Activated naive CD8-positive, alpha-beta T cell treated with anti-CD3 and anti-CD28 coated beads, Interleukin-2, amount 10 ng/mL, durations not matched to agents 7 days and 5 days (primary cell): ENCODE results near the gene GSTT2. TPM values are rescaled to one million over a fixed set of nuclear protein-coding genes. Genes with fewer than 3 reads are reported as not detected.
A peak's percentile ranks its signal among the peaks of the same experiment; 100 is the strongest.

ENCODE experiments used
- ATAC-seq: fragments of 150-1000 bp; cut with Tn5 transposase; one replicate; pipeline ENCODE4 v1.10.0; 2021; ENCODE audit warnings: low read depth, moderate library complexity
- POLR2A ChIA-PET: fragments of 350-600 bp; sonication (Branson Sonifier 250); formaldehyde crosslinking; loops from one replicate; lab custom pipeline; 2021; ENCODE audit warnings: antibody characterized with exemption; lab: Charles Lee
- DNase-seq: peaks from one replicate; pipeline ENCODE4 v3.0.0; 2021
- H3K27ac Mint-ChIP-seq: one replicate; pipeline ENCODE4 v1.8.0; 2022; ENCODE audit warnings: mild to moderate bottlenecking, mixed read lengths
- H3K27me3 Mint-ChIP-seq: one replicate; pipeline ENCODE4 v1.8.0; 2022; ENCODE audit warnings: mild to moderate bottlenecking, moderate library complexity, mixed read lengths
- H3K36me3 Mint-ChIP-seq: one replicate; pipeline ENCODE4 v1.8.0; 2021; ENCODE audit warnings: mild to moderate bottlenecking, mixed read lengths
- H3K4me1 Mint-ChIP-seq: one replicate; pipeline ENCODE4 v1.8.0; 2021; ENCODE audit warnings: mixed read lengths
- H3K4me3 Mint-ChIP-seq: one replicate; pipeline ENCODE4 v1.8.0; 2022; ENCODE audit warnings: mild to moderate bottlenecking, moderate library complexity, mixed read lengths
- H3K9me3 Mint-ChIP-seq: one replicate; pipeline ENCODE4 v1.8.0; 2021; ENCODE audit warnings: mixed read lengths
- total RNA-seq, 2 experiments: library from RNA; stranded (reverse); gene quantifications; one replicate each; pipeline ENCODE4 v1.2.3, GENCODE V29; 2021

Gene GSTT2
- total RNA-seq, 2 experiments from 2014 or later: not detected

DNA sequence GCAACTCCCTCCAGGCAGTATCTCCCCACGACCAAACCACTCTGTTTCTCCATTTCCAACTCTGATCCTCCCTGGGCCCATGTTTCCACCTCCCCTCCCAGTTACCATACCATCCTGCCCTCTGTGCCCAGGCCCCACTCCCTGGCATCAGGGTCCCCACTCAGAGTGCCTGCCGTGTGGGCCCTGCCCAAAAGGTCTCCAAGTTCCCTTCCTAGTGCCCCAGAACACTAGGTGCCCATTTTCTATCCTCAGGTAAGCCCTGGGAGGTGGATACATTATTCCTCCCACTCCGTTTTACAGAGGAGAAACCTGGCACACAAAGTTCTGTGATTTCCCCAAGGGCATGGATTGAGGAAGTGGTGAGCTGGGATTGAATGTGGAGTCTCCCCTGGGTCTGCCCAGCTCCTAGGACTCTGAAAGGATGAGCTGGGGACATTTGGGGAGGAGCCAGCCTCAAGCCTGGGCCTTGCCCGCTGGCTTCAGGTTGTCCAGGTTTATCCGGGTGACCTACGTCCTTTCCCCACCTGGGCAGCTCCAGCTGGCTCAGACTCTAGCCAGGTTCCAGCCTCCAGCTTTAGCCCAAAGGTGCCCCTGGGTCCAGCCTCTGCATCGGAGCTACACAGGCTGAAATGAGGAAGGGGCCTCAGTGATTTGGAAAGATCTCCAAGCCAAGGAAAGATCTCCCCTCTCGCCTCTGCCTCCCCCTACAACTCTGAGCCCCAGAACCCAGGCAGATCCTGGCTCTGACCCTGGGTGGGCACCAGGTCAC is 27.5 kb downstream of the GSTT2 start:
- no peak overlapping the region for H3K4me3 Mint-ChIP-seq
- no peak for DNase-seq
- POLR2A ChIA-PET: interaction anchor here (5.7 kb wide), 1 partner anchor 149 kb away, joined by 36 read pairs; no protein-coding TSS in a partner anchor

GRCh38 chr22:24008022-24008283 is 28.0 kb downstream of the GSTT2 start:
- Mint-ChIP-seq H3K36me3 (peaks cover 2% of the 10 kb centered on the region), H3K4me1 (peaks cover 19% of the 10 kb centered on the region), H3K27ac (no peak overlapping the region), H3K4me3 (no peak overlapping the region), H3K27me3 (no peaks in the 10 kb centered on the region), H3K9me3 (peaks cover 3% of the 10 kb centered on the region)
- POLR2A ChIA-PET: interaction anchor here (5.7 kb wide), 1 partner anchor 149 kb away, joined by 36 read pairs; no protein-coding TSS in a partner anchor
- ATAC-seq (no peak), DNase-seq (no peak)

More for the DNA sequence above, 27.5 kb downstream of the GSTT2 start:
- Mint-ChIP-seq H3K27me3 (no peaks in the 10 kb centered on the region), H3K27ac (peak overlapping the region; percentile 3), H3K4me1 (peaks cover 18% of the 10 kb centered on the region), H3K36me3 (peaks cover 2% of the 10 kb centered on the region), H3K9me3 (peaks cover 3% of the 10 kb centered on the region)
- ATAC-seq: no peak

GRCh38 chr22:24008381-24009226 is 28.7 kb downstream of the GSTT2 start:
- Mint-ChIP-seq H3K27me3 (no peaks in the 10 kb centered on the region), H3K4me1 (peaks cover 22% of the 10 kb centered on the region), H3K27ac (no peak overlapping the region), H3K4me3 (no peak overlapping the region), H3K9me3 (peaks cover 3% of the 10 kb centered on the region), H3K36me3 (peaks cover 3% of the 10 kb centered on the region)
- DNase-seq (no peak), ATAC-seq (no peak)
- POLR2A ChIA-PET: interaction anchor here (5.7 kb wide), 1 partner anchor 148 kb away, joined by 36 read pairs; no protein-coding TSS in a partner anchor

GRCh38 chr22:24009227-24010017 is 29.5 kb downstream of the GSTT2 start:
- no peak overlapping the region for H3K4me3 Mint-ChIP-seq

GRCh38 chr22:24010018-24010391 is 30.1 kb downstream of the GSTT2 start:
- Mint-ChIP-seq H3K36me3 (peaks cover 9% of the 10 kb centered on the region), H3K27me3 (no peaks in the 10 kb centered on the region), H3K4me1 (peaks cover 30% of the 10 kb centered on the region), H3K4me3 (peak overlapping the region; percentile 43), H3K27ac (peak overlapping the region; percentile 66), H3K9me3 (peaks cover 3% of the 10 kb centered on the region)
- POLR2A ChIA-PET: interaction anchor here (1.4 to 5.7 kb wide), 3 partner anchors 8 to 147 kb away, joined by 4 to 36 read pairs (median 4); no protein-coding TSS in a partner anchor
- DNase-seq: no peak
- no peak for ATAC-seq

More at GRCh38 chr22:24009227-24010017, 29.5 kb downstream of the GSTT2 start:
- peaks cover 26% of the 10 kb centered on the region for H3K4me1 Mint-ChIP-seq
- H3K27me3 Mint-ChIP-seq: no peaks in the 10 kb centered on the region
- H3K27ac Mint-ChIP-seq: peak overlapping the region; percentile 66
- ATAC-seq (no peak), DNase-seq (no peak)
- POLR2A ChIA-PET: interaction anchor here (5.7 kb wide), 1 partner anchor 147 kb away, joined by 36 read pairs; no protein-coding TSS in a partner anchor
- peaks cover 6% of the 10 kb centered on the region for H3K36me3 Mint-ChIP-seq
- H3K9me3 Mint-ChIP-seq: peaks cover 3% of the 10 kb centered on the region

GRCh38 chr22:24011735-24012068 is 31.8 kb downstream of the GSTT2 start:
- POLR2A ChIA-PET: interaction anchor here (0.9 to 5.7 kb wide), 5 partner anchors 24 to 413 kb away, joined by 3 to 36 read pairs (median 4); partner anchors contain the start of gene MIF
- peaks cover 31% of the 10 kb centered on the region for H3K4me1 Mint-ChIP-seq

GRCh38 chr22:24016156-24016555 is 36.2 kb downstream of the GSTT2 start:
- Mint-ChIP-seq H3K27ac (no peak overlapping the region), H3K9me3 (no peaks in the 10 kb centered on the region), H3K27me3 (no peaks in the 10 kb centered on the region), H3K4me3 (no peak overlapping the region), H3K4me1 (peaks cover 28% of the 10 kb centered on the region), H3K36me3 (peaks cover 25% of the 10 kb centered on the region)
- POLR2A ChIA-PET: interaction anchor here (0.7 kb wide), 2 partner anchors 51 to 88 kb away, joined by 3 to 7 read pairs; no protein-coding TSS in a partner anchor
- DNase-seq (no peak), ATAC-seq (no peak)

More at GRCh38 chr22:24011735-24012068, 31.8 kb downstream of the GSTT2 start:
- Mint-ChIP-seq H3K9me3 (peaks cover 3% of the 10 kb centered on the region), H3K4me3 (peak overlapping the region; percentile 98), H3K27ac (peak overlapping the region; percentile 94), H3K36me3 (peaks cover 17% of the 10 kb centered on the region), H3K27me3 (no peaks in the 10 kb centered on the region)
- no peak for DNase-seq
- ATAC-seq: no peak

- peaks cover 44% of the 10 kb centered on the region for H3K36me3 Mint-ChIP-seq
- H3K27ac Mint-ChIP-seq: no peak overlapping the region
- no peak overlapping the region for H3K4me3 Mint-ChIP-seq
- POLR2A ChIA-PET: no interaction called here
- ATAC-seq (no peak), DNase-seq (no peak)
- peaks cover 20% of the 10 kb centered on the region for H3K4me1 Mint-ChIP-seq
- peaks cover 2% of the 10 kb centered on the region for H3K9me3 Mint-ChIP-seq
- no peaks in the 10 kb centered on the region for H3K27me3 Mint-ChIP-seq
Measured at GRCh38 chr22:24021304-24021703, 41.4 kb downstream of the GSTT2 start.

GRCh38 chr22:24023204-24023789 is 43.4 kb downstream of the GSTT2 start:
- POLR2A ChIA-PET: no interaction called here
- no peak for DNase-seq
- ATAC-seq: no peak
- peaks cover 39% of the 10 kb centered on the region for H3K36me3 Mint-ChIP-seq
- H3K4me3 Mint-ChIP-seq: no peak overlapping the region
- peaks cover 2% of the 10 kb centered on the region for H3K9me3 Mint-ChIP-seq
- no peaks in the 10 kb centered on the region for H3K27me3 Mint-ChIP-seq
- peaks cover 22% of the 10 kb centered on the region for H3K4me1 Mint-ChIP-seq
- H3K27ac Mint-ChIP-seq: no peak overlapping the region

GRCh38 chr22:24024354-24024753 is 44.4 kb downstream of the GSTT2 start:
- H3K4me3 Mint-ChIP-seq: no peak overlapping the region
- DNase-seq: no peak
- H3K27me3 Mint-ChIP-seq: no peaks in the 10 kb centered on the region
- H3K27ac Mint-ChIP-seq: no peak overlapping the region
- POLR2A ChIA-PET: no interaction called here
- peaks cover 22% of the 10 kb centered on the region for H3K4me1 Mint-ChIP-seq
- H3K36me3 Mint-ChIP-seq: peaks cover 35% of the 10 kb centered on the region
- ATAC-seq: no peak
- H3K9me3 Mint-ChIP-seq: peaks cover 2% of the 10 kb centered on the region

- peaks cover 22% of the 10 kb centered on the region for H3K4me1 Mint-ChIP-seq
- ATAC-seq (no peak), DNase-seq (no peak)
- H3K27me3 Mint-ChIP-seq: no peaks in the 10 kb centered on the region
- H3K27ac Mint-ChIP-seq: no peak overlapping the region
- peaks cover 2% of the 10 kb centered on the region for H3K9me3 Mint-ChIP-seq
- no peak overlapping the region for H3K4me3 Mint-ChIP-seq
- POLR2A ChIA-PET: no interaction called here
- H3K36me3 Mint-ChIP-seq: peaks cover 35% of the 10 kb centered on the region
Measured at GRCh38 chr22:24025475-24025874, 45.5 kb downstream of the GSTT2 start.

- H3K27me3 Mint-ChIP-seq: no peaks in the 10 kb centered on the region
- H3K4me3 Mint-ChIP-seq: no peak overlapping the region
- ATAC-seq: no peak
- no peak overlapping the region for H3K27ac Mint-ChIP-seq
- no peak for DNase-seq
- H3K9me3 Mint-ChIP-seq: peaks cover 2% of the 10 kb centered on the region
- H3K36me3 Mint-ChIP-seq: peaks cover 35% of the 10 kb centered on the region
- peaks cover 22% of the 10 kb centered on the region for H3K4me1 Mint-ChIP-seq
- POLR2A ChIA-PET: no interaction called here
Measured at GRCh38 chr22:24026056-24026455, 46.1 kb downstream of the GSTT2 start.
